ENCODE results near the gene ANAPC5.
"Not testable (repeated sequence)": the region's sequence is repeated elsewhere in the genome, so short reads cannot be mapped to it uniquely, and the experiment has no call there.

Gene ANAPC5, protein sequence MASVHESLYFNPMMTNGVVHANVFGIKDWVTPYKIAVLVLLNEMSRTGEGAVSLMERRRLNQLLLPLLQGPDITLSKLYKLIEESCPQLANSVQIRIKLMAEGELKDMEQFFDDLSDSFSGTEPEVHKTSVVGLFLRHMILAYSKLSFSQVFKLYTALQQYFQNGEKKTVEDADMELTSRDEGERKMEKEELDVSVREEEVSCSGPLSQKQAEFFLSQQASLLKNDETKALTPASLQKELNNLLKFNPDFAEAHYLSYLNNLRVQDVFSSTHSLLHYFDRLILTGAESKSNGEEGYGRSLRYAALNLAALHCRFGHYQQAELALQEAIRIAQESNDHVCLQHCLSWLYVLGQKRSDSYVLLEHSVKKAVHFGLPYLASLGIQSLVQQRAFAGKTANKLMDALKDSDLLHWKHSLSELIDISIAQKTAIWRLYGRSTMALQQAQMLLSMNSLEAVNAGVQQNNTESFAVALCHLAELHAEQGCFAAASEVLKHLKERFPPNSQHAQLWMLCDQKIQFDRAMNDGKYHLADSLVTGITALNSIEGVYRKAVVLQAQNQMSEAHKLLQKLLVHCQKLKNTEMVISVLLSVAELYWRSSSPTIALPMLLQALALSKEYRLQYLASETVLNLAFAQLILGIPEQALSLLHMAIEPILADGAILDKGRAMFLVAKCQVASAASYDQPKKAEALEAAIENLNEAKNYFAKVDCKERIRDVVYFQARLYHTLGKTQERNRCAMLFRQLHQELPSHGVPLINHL

DNA sequence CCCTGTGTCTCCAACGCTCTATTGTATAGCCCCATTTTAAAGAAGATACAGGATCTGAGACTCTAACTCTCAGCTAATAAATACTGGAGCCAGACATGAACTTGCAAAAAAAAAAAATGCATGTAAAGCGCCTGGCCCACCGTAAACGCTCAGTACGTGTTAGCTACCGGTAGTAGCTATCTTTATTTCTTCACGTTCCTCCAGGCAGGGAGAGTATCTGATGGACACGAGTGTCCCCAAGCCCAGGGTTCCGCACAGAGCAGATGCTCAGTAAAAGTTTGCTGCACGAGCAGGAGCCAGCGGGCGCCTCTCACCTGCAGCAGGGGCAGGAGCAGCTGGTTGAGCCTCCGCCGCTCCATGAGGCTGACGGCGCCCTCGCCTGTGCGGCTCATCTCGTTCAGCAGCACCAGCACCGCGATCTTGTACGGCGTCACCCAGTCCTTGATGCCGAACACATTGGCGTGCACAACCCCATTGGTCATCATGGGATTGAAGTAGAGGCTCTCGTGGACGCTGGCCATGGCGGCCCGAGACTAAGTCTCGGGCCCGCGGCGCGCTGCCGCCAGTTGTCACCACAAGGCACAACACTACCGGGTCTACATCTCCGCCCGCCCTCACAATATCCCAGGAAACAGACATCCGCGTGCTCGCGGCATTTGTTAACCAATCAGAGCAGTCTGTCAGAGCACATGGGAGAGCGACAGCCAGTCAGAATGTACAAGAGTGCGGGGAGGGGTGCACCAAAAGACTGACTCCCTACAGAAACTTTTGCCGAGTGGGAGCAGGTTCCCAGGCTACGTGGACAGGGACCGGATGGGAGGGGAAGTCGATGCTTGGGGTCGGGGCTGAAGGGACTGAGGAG, at the start of gene ANAPC5:
Gene ANAPC5 (minus strand): TSS at position 592 of the 862 bp plus-strand sequence. CDS start 71 bp downstream, at position 521.
- no peaks in the 10 kb centered on the region for H3K4me1 ChIP-seq (ENCODE audit: control insufficient read depth, insufficient read depth, low read length)
- H3K36me3 ChIP-seq (ENCODE audit: control insufficient read depth, insufficient read depth, low read length), result no peaks in the 10 kb centered on the region
- H3K9me3 ChIP-seq (ENCODE audit: control insufficient read depth, insufficient read depth, low read length), result no peaks in the 10 kb centered on the region
- H3K4me3 ChIP-seq (ENCODE audit: low read depth, low read length), result peak within 1 kb of the TSS; percentile 89
- no peaks in the 10 kb centered on the region for H3K27me3 ChIP-seq (ENCODE audit: control insufficient read depth, insufficient read depth, low read length)
- peak within 1 kb of the TSS; percentile 87 for H3K9ac ChIP-seq (ENCODE audit: low read depth, low read length)

DNA sequence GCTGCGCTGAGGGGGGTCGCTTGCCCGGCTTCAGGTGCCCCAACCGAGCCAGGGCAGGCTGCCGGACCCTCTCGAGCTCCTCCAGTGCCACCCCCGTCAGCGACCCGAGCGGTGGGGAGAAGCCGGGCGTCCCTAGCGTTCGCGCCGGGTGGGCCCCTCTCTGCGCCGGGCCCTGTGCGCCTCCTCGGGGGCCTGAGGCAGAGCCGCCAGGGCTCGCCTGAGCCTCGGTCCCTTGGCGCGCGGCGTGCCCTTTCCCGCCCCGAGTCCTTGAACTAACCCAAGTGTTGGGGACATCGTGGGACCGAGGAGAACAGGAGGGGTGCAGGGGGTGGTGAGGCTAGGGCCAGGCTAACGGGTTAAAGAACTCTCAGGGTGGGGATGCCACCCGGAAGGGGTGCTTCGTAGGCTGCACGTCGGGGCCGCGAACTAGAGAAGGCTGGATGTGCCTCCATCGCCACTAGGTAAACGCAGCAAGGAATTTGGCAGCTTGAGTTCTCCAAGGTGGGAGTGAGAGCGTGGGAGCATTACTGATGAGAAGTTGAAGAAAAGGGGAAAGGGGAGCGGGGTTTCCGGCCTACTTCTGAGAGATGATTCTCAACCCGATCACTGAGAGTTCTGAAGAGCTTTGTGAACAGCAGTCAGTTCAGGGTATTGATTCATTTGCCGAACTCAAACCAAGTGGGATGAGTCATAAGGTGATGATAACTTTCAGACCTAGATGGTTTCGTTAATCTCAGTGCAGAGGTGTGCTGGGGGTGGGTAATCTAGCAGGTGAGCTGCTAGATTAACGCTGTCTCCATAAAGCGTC, 48.3 kb upstream of the ANAPC5 start:
- Histone ChIP-seq H3K36me3 (ENCODE audit: control insufficient read depth, insufficient read depth, low read length) (no peaks in the 10 kb centered on the region), H3K9ac (ENCODE audit: low read depth, low read length) (peak overlapping the region; percentile 91), H3K4me1 (ENCODE audit: control insufficient read depth, insufficient read depth, low read length) (no peaks in the 10 kb centered on the region), H3K27me3 (ENCODE audit: control insufficient read depth, insufficient read depth, low read length) (no peaks in the 10 kb centered on the region), H3K4me3 (ENCODE audit: low read depth, low read length) (peak overlapping the region; percentile 93), H3K9me3 (ENCODE audit: control insufficient read depth, insufficient read depth, low read length) (no peaks in the 10 kb centered on the region)

DNA sequence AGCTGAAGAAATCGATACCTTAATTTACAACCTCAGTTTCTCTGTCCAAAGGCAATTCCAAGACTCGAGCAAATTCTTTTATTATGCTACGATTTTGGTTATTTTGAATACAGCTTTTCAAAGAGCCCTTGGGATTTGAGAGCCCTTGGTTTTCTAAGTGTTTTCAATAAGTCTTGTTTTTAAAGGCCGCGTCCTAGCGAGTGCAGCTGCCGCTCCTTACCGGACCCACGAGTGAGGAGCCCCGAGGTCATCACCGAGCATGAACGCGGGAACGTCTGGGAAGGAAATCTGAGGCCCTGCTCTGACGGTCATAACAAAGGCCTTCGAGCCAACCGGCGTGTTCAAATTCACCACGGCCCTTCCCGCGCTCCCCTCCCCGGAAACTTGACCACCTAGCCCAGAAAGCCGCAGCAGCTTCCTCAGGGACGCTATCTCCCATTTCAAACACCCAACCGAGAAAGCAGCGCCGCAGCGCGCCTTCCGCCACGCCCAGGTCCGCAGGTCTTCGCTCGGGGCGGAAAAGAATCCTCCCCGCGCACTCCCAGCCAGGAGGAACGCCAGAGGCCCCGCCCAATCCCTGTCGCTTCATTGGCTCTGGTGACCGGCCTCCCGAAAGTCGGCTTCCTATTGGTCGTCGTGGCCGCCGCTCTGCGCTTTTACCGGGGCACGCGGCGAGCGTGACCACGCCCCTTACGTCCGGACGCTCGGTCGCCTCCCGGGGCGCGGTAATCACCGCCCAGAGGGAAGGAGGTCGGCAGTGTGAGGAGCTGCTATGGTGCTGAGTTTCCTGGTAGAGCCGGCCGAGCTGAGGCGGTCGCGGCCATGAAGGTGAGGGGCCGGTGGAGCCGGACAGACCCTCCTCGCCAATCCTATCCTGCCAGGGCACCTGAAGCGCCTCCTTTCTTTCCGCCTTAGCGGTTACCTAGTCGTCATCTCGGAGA, 47.5 kb upstream of the ANAPC5 start, which contains the start of gene RNF34:
Gene RNF34 (plus strand): TSS at position 728 of the 941 bp plus-strand sequence. CDS start 95 bp downstream, at position 823.
- no peaks in the 10 kb centered on the region for H3K4me1 ChIP-seq (ENCODE audit: control insufficient read depth, insufficient read depth, low read length)
- no peaks in the 10 kb centered on the region for H3K9me3 ChIP-seq (ENCODE audit: control insufficient read depth, insufficient read depth, low read length)
- peak within 1 kb of the TSS; percentile 93 for H3K4me3 ChIP-seq (ENCODE audit: low read depth, low read length)
- peak within 1 kb of the TSS; percentile 91 for H3K9ac ChIP-seq (ENCODE audit: low read depth, low read length)
- H3K27me3 ChIP-seq (ENCODE audit: control insufficient read depth, insufficient read depth, low read length), result no peaks in the 10 kb centered on the region
- H3K36me3 ChIP-seq (ENCODE audit: control insufficient read depth, insufficient read depth, low read length), result no peaks in the 10 kb centered on the region

DNA sequence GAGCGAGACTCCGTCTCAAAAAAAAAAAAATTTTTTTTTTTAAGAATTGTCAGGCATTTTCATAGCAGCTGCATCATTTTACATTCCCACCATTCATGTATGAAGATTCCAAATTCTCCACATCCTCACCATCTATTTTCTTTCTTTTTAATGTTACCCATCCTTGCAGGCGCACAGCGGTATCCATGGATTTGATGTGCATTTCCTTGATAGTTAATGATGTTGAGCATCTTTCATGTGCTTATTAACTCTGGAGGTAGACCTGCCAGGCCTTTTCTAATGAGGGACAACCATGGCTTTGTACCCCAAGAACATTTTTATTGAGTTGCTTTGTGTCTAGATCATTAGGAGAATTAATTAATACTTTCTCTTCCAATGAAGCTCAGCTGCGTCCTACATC, 46.1 kb upstream of the ANAPC5 start:
- no peaks in the 10 kb centered on the region for H3K36me3 ChIP-seq (ENCODE audit: control insufficient read depth, insufficient read depth, low read length)
- H3K9ac ChIP-seq (ENCODE audit: low read depth, low read length), result no peak overlapping the region
- no peaks in the 10 kb centered on the region for H3K4me1 ChIP-seq (ENCODE audit: control insufficient read depth, insufficient read depth, low read length)
- H3K27me3 ChIP-seq (ENCODE audit: control insufficient read depth, insufficient read depth, low read length), result no peaks in the 10 kb centered on the region
- no peak overlapping the region for H3K4me3 ChIP-seq (ENCODE audit: low read depth, low read length)
- H3K9me3 ChIP-seq (ENCODE audit: control insufficient read depth, insufficient read depth, low read length), result no peaks in the 10 kb centered on the region

DNA sequence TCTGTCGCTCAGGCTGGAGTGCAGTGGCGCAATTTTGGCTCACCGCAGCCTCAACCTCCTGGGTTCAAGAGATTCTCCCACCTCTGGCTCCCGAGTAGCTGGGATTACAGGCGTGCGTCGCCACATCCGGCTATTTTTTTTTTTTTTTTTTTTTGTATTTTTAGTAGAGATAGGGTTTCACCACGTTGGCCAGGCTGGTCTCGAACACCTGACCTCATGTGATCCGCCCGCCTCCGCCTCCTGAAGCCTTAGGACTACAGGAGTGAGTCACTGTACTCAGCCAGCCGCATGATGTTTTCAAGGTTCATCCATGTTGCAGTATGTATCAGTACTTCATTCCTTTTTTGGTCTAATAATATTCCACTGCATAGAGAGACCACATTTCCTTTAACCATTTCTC, 45.3 kb upstream of the ANAPC5 start:
- no peaks in the 10 kb centered on the region for H3K36me3 ChIP-seq (ENCODE audit: control insufficient read depth, insufficient read depth, low read length)
- no peaks in the 10 kb centered on the region for H3K4me1 ChIP-seq (ENCODE audit: control insufficient read depth, insufficient read depth, low read length)
- H3K9ac ChIP-seq (ENCODE audit: low read depth, low read length), result no peak overlapping the region
- no peaks in the 10 kb centered on the region for H3K9me3 ChIP-seq (ENCODE audit: control insufficient read depth, insufficient read depth, low read length)
- no peaks in the 10 kb centered on the region for H3K27me3 ChIP-seq (ENCODE audit: control insufficient read depth, insufficient read depth, low read length)
- no peak overlapping the region for H3K4me3 ChIP-seq (ENCODE audit: low read depth, low read length)

DNA sequence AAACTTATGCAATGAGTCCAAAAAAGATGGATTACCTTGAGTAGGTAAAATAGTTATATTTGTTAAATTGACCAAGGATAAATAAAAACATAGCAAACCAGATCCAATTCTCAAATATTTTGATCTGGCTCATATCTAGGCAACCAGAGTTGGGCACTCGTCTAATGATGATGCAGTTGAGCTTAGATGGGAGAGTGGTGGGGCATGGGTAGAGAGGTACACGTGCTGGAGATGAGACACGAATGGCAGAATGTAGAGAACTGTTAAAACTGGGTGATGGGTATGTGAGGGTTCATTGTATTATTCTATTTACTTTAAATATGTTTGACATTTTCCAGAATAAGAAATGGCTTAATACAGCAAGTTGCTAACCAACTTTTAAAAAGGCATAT, 40.1 kb upstream of the ANAPC5 start:
- no peak overlapping the region for H3K4me3 ChIP-seq (ENCODE audit: low read depth, low read length)
- H3K36me3 ChIP-seq (ENCODE audit: control insufficient read depth, insufficient read depth, low read length), result no peaks in the 10 kb centered on the region
- no peak overlapping the region for H3K9ac ChIP-seq (ENCODE audit: low read depth, low read length)
- no peaks in the 10 kb centered on the region for H3K4me1 ChIP-seq (ENCODE audit: control insufficient read depth, insufficient read depth, low read length)
- H3K27me3 ChIP-seq (ENCODE audit: control insufficient read depth, insufficient read depth, low read length), result no peaks in the 10 kb centered on the region
- H3K9me3 ChIP-seq (ENCODE audit: control insufficient read depth, insufficient read depth, low read length), result no peaks in the 10 kb centered on the region

DNA sequence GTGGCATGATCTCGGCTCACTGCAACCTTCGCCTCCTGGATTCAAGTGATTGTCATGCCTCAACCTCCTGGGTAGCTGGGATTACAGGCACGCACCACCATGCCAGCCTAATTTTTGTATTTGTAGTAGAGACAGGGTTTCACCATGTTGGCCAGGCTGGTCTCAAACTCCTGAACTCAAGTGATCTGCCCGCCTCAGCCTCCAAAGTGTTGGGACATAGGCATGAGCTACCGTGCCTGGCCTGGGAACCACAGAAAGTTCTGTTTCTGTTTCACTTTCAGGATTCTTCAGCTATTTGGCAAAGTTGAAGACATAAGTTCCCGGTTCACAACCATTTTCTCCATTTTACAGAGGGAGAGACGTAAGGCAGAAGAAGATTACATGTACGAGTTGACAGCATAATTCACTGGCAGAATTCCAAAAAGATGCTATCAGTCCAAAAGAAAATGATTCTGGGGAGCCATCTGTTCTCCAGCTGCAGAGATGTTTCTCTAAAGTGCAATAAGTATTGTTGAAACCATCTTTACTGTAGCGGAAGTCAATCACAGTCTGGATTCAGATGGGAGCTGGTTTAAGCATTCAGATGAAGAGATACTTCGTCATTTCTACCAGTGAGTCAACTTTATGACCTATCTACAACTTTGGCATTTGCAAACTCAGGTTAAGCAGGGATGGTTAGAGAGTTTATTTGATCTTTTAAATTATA, 39.6 kb upstream of the ANAPC5 start:
- Histone ChIP-seq H3K36me3 (ENCODE audit: control insufficient read depth, insufficient read depth, low read length) (no peaks in the 10 kb centered on the region), H3K9me3 (ENCODE audit: control insufficient read depth, insufficient read depth, low read length) (no peaks in the 10 kb centered on the region), H3K4me1 (ENCODE audit: control insufficient read depth, insufficient read depth, low read length) (no peaks in the 10 kb centered on the region), H3K4me3 (ENCODE audit: low read depth, low read length) (no peak overlapping the region), H3K27me3 (ENCODE audit: control insufficient read depth, insufficient read depth, low read length) (no peaks in the 10 kb centered on the region), H3K9ac (ENCODE audit: low read depth, low read length) (no peak overlapping the region)

DNA sequence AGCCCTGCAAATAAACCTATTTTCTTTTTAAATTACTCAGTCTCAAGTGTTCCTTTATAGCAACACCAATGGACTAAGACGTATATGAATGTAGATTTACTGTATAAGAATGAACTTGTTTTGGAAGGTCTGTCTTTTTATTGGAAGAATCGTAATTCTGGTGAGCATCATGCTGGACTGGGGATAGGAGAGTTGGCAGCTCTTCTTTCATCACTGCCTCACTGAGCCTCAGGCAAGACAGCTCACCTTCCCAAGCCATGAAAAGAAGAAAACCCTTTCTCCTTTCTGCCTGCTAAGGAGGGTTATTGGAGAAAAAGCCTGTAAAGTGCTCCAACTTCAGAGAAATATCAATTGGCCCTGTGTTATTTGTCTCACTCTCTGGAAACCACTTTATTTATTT, 38.6 kb upstream of the ANAPC5 start:
- H3K27me3 ChIP-seq (ENCODE audit: control insufficient read depth, insufficient read depth, low read length), result no peaks in the 10 kb centered on the region
- H3K4me1 ChIP-seq (ENCODE audit: control insufficient read depth, insufficient read depth, low read length), result no peaks in the 10 kb centered on the region
- no peak overlapping the region for H3K4me3 ChIP-seq (ENCODE audit: low read depth, low read length)
- H3K9ac ChIP-seq (ENCODE audit: low read depth, low read length), result no peak overlapping the region
- no peaks in the 10 kb centered on the region for H3K9me3 ChIP-seq (ENCODE audit: control insufficient read depth, insufficient read depth, low read length)
- H3K36me3 ChIP-seq (ENCODE audit: control insufficient read depth, insufficient read depth, low read length), result no peaks in the 10 kb centered on the region

DNA sequence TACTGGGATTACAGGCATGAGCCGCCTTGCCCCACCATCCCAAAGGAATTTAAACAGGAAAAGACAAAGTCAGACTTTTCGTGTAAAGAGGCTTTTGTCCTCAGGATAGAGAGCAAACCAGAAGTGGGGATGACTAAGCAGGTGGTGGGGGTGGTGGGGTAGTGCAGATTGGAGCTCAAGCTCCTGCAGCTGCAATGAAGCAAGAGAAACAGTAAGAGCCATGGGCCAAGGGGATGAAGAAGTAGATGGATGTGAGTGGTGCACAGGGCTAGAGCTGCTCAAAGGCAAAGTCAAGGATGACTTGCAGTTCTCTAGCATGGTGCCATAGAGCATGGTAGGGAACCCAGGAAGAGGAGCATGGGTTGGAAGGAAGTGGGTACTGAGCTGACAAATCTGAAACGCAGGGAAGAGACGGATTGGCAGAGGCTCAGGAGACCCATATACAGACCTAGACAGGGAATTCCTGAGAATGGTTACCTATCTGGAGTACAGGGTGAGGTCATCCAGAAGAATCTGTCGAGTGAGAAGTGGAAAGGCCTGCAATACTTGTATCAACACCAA, 36.3 kb upstream of the ANAPC5 start:
- Histone ChIP-seq H3K9ac (ENCODE audit: low read depth, low read length) (no peak overlapping the region), H3K27me3 (ENCODE audit: control insufficient read depth, insufficient read depth, low read length) (no peaks in the 10 kb centered on the region)

DNA sequence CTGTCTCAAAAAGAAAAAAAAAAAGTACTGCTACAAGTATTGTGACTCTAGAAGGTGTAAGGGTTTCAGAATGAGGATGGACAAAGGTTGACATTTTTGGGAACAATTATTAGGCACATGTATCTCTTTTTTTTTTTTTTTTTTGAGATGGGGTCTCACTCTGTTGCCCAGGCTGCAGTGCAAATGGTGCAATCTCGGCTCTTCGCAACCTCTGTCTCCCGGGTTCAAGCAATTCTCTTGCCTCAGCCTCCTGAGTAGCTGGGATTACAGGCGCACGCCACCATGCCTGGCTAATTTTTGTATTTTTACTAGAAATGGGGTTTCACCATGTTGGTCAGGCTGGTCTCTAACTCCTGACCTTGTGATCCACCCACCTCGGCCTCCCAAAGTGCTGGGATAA, 32.7 kb upstream of the ANAPC5 start:
- not testable (repeated sequence) for H3K4me3 ChIP-seq (ENCODE audit: low read depth, low read length); H3K9me3 ChIP-seq (ENCODE audit: control insufficient read depth, insufficient read depth, low read length); H3K27me3 ChIP-seq (ENCODE audit: control insufficient read depth, insufficient read depth, low read length); H3K36me3 ChIP-seq (ENCODE audit: control insufficient read depth, insufficient read depth, low read length); H3K4me1 ChIP-seq (ENCODE audit: control insufficient read depth, insufficient read depth, low read length); H3K9ac ChIP-seq (ENCODE audit: low read depth, low read length)

More for the DNA sequence above, 36.3 kb upstream of the ANAPC5 start:
- Histone ChIP-seq H3K4me1 (ENCODE audit: control insufficient read depth, insufficient read depth, low read length) (no peaks in the 10 kb centered on the region), H3K4me3 (ENCODE audit: low read depth, low read length) (no peak overlapping the region), H3K36me3 (ENCODE audit: control insufficient read depth, insufficient read depth, low read length) (no peaks in the 10 kb centered on the region), H3K9me3 (ENCODE audit: control insufficient read depth, insufficient read depth, low read length) (no peaks in the 10 kb centered on the region)
